NOMO-1 treated with dmso at 0.1 percent for 144 hours (cell line): ENCODE measurements around the gene SORCS1.
A peak's percentile ranks its signal among the peaks of the same experiment; 100 is the strongest.

Experiments used
- DNase-seq: peaks from one replicate; lab custom pipeline; 2025; ENCODE audit not compliant: unreplicated experiment; lab: John Stamatoyannopoulos, UW

Gene SORCS1

GRCh38 chr10:106997721-106998120 lies 166.8 kb downstream of the SORCS1 start:
- peak; percentile 74 for DNase-seq

GRCh38 chr10:106996510-106996909 lies 168.0 kb downstream of the SORCS1 start:
- no peak for DNase-seq

- DNase-seq, result no peak
Observed at GRCh38 chr10:106992055-106992454, 172.5 kb downstream of the SORCS1 start.

GRCh38 chr10:106991091-106991490 lies 173.4 kb downstream of the SORCS1 start:
- no peak for DNase-seq

GRCh38 chr10:106987362-106987761 lies 177.1 kb downstream of the SORCS1 start:
- no peak for DNase-seq

GRCh38 chr10:106982268-106982667 lies 182.2 kb downstream of the SORCS1 start:
- DNase-seq, result no peak

GRCh38 chr10:106981452-106982075 lies 182.9 kb downstream of the SORCS1 start:
- no peak for DNase-seq

GRCh38 chr10:106980495-106981451 lies 183.7 kb downstream of the SORCS1 start:
- no peak for DNase-seq

- DNase-seq, result no peak
Observed at GRCh38 chr10:106978756-106979155, 185.8 kb downstream of the SORCS1 start.

- no peak for DNase-seq
Observed at GRCh38 chr10:106973716-106974115, 190.8 kb downstream of the SORCS1 start.

GRCh38 chr10:106973288-106973687 lies 191.2 kb downstream of the SORCS1 start:
- DNase-seq, result no peak

GRCh38 chr10:106972381-106972780 lies 192.1 kb downstream of the SORCS1 start:
- DNase-seq, result no peak

GRCh38 chr10:106971411-106971831 lies 193.1 kb downstream of the SORCS1 start:
- no peak for DNase-seq

GRCh38 chr10:106967452-106967851 lies 197.1 kb downstream of the SORCS1 start:
- DNase-seq, result no peak

GRCh38 chr10:106960812-106961211 lies 203.7 kb downstream of the SORCS1 start:
- no peak for DNase-seq

- DNase-seq, result no peak
Observed at GRCh38 chr10:106959521-106959920, 205.0 kb downstream of the SORCS1 start.

- peak; percentile 31 for DNase-seq
Observed at GRCh38 chr10:106958589-106959361, 205.7 kb downstream of the SORCS1 start.

GRCh38 chr10:106957823-106958588 lies 206.5 kb downstream of the SORCS1 start:
- DNase-seq, result peak; percentile 73

GRCh38 chr10:106956216-106956915 lies 208.1 kb downstream of the SORCS1 start:
- no peak for DNase-seq

- DNase-seq, result no peak
Observed at GRCh38 chr10:106955133-106955532, 209.4 kb downstream of the SORCS1 start.
